Measurements from ENCODE around the gene RNF113B.

Gene RNF113B

DNA sequence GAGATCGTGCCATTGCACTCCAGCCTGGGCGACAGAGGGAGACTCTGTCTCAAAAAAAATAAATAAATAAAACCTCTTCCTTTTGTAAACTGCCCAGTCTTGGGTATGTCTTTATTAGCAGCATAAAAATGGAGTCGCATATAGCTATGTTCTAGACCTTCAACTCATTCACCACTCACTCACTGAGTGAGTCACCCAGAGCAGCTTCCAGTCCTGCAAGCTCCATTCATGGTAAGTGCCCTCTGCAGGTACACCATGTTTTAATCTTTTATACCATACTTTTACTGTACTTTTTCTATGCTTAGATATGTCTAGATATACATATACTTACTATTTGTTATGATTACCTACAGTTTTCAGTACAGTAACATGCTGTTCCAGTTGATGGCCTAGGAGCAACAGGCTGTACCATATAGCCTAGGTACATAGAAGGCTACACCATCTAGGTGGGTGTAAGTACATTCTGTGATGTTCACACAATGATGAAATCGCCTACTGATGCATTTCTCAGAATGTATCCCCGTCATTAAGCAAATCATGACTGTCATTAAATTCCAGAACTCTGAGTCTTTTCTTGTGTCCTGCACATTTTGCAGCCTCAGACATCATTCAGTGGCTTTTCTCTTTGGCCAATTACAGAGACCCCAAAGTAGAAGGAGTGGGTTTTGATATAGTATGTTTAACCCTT, 47.9 kb downstream of the RNF113B start:
- H3K4me3 ChIP-seq (ENCODE audit: low read depth, low read length) = no peak overlapping the region
- DNase-seq (ENCODE audit: low read depth) = no peak
- TF ChIP-seq, protein P1, sequence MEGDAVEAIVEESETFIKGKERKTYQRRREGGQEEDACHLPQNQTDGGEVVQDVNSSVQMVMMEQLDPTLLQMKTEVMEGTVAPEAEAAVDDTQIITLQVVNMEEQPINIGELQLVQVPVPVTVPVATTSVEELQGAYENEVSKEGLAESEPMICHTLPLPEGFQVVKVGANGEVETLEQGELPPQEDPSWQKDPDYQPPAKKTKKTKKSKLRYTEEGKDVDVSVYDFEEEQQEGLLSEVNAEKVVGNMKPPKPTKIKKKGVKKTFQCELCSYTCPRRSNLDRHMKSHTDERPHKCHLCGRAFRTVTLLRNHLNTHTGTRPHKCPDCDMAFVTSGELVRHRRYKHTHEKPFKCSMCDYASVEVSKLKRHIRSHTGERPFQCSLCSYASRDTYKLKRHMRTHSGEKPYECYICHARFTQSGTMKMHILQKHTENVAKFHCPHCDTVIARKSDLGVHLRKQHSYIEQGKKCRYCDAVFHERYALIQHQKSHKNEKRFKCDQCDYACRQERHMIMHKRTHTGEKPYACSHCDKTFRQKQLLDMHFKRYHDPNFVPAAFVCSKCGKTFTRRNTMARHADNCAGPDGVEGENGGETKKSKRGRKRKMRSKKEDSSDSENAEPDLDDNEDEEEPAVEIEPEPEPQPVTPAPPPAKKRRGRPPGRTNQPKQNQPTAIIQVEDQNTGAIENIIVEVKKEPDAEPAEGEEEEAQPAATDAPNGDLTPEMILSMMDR (IDR thresholded peaks at IDR 0.05; ENCODE audit: low read depth, low read length) = no peak
- TF ChIP-seq POLR2A (IDR thresholded peaks at IDR 0.05; ENCODE audit: extremely low read depth, insufficient read length) (no peak), MYC (IDR thresholded peaks at IDR 0.05; ENCODE audit: low read depth, low read length) (no peak)
- TF ChIP-seq, protein P2, sequence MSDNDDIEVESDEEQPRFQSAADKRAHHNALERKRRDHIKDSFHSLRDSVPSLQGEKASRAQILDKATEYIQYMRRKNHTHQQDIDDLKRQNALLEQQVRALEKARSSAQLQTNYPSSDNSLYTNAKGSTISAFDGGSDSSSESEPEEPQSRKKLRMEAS (IDR thresholded peaks at IDR 0.05; ENCODE audit: low read depth, low read length) = no peak
